Stomach (tissue), 9 donors: ENCODE results near the gene MYL2. TPM values are rescaled to one million over a fixed set of nuclear protein-coding genes. Genes with fewer than 3 reads are reported as not detected.
A peak's percentile ranks its signal among the peaks of the same experiment; 100 is the strongest.

ENCODE experiments used
- DNase-seq, 2 donors: peaks; one replicate each; pipeline versions ENCODE4 v3.0.0 to v3.0.0-alpha.2; 2013 to 2019
- H3K27ac ChIP-seq, 5 donors: fragments of 200-600 bp in 4 of 5; sonication (generic) in 4 of 5; one replicate each; pipeline ENCODE4 v1.5.1; 2013 to 2019; ENCODE audit warnings: mild to moderate bottlenecking in 1 of 5, moderate library complexity in 1 of 5
- H3K27me3 ChIP-seq, 3 donors: fragments of 200-600 bp; sonication (generic); one replicate each; pipeline ENCODE4 v1.5.1; 2017 to 2019; ENCODE audit warnings: mixed run types in 1 of 3
- H3K36me3 ChIP-seq, 4 donors: fragments of 200-600 bp; sonication (generic); 1 replicate in 3 of 4; 2 replicates in 1 of 4; pipeline ENCODE4 v1.5.1; 2016 to 2019
- H3K4me1 ChIP-seq, 4 donors: fragments of 200-600 bp; sonication (generic); one replicate each; pipeline ENCODE4 v1.5.1; 2016 to 2019
- H3K4me3 ChIP-seq, 4 donors: fragments of 200-600 bp; sonication (generic) in 3 of 4; one replicate each; pipeline ENCODE4 v1.5.1; 2016 to 2019; ENCODE audit warnings: mild to moderate bottlenecking in 1 of 4
- H3K9me3 ChIP-seq, 4 donors: fragments of 200-600 bp; sonication (generic); one replicate each; pipeline ENCODE4 v1.5.1; 2016 to 2019
- EP300 ChIP-seq: sonication (generic); formaldehyde crosslinking; IDR thresholded peaks from one replicate; pipeline ENCODE4 v1.6.1; 2017; ENCODE audit warnings: antibody characterized with exemption
- POLR2A ChIP-seq, 4 donors: fragments of 450-650 bp; IDR thresholded peaks; one replicate each; pipeline ENCODE4 v1.6.1; 2016; ENCODE audit warnings: antibody characterized with exemption in 4 of 4, control low read depth in 2 of 4, mild to moderate bottlenecking in 1 of 4, moderate library complexity in 1 of 4
- POLR2AphosphoS5 ChIP-seq, 3 donors: sonication (generic); formaldehyde crosslinking; IDR thresholded peaks; one replicate each; pipeline ENCODE4 v1.6.1; 2016; ENCODE audit warnings: antibody characterized with exemption in 3 of 3
- WGBS, 5 donors: extraction: QIAGEN DNeasy Blood & Tissue Kit in 3 of 5; methylation state at CpG; one replicate each; pipeline versions ENCODE4 v1.1.5 to v1.1.7; 2013 to 2018; 5-methylcytosine and 5-hydroxymethylcytosine counted together
- intact Hi-C: fragments of 100-400 bp; cut with DNase I; formaldehyde crosslinking; loops from one replicate; pipeline ENCODE4 v1.15.1; 2023; ENCODE audit warnings: low total_unique reads
- polyA plus RNA-seq, 3 donors: library from polyadenylated mRNA; stranded (reverse); fragments of 200-250 nt; gene quantifications; one replicate each; pipeline ENCODE4 v1.2.3, GENCODE V29; 2013
- total RNA-seq, 5 donors: library from RNA; depleted of rRNA; stranded (reverse); fragments of >200 nt; gene quantifications; one replicate each; pipeline versions ENCODE4 v1.1.0 to v1.2.3, GENCODE V29; 2014 to 2016
- TF ChIP-seq, protein P1 (sequence below), 7 experiments: fragments of 450-650 bp in 4 of 7; fragments of 200-600 bp in 3 of 7; sonication (generic) in 3 of 7; IDR thresholded peaks; one replicate each; pipeline ENCODE4 v1.5.1; 2016 to 2019; ENCODE audit warnings: antibody characterized with exemption in 7 of 7, control low read depth in 2 of 7, mild to moderate bottlenecking in 1 of 7
- donor health status: healthy with polysubstance abuse.
- donor health status: Bipolar disorder and iron deficiency.
- donor health status: healthy.

The MYL2 gene
- total and polyA plus RNA-seq, 8 donors, result 1.1 to 38.0 (median 5.1) TPM; not detected in 4

DNA sequence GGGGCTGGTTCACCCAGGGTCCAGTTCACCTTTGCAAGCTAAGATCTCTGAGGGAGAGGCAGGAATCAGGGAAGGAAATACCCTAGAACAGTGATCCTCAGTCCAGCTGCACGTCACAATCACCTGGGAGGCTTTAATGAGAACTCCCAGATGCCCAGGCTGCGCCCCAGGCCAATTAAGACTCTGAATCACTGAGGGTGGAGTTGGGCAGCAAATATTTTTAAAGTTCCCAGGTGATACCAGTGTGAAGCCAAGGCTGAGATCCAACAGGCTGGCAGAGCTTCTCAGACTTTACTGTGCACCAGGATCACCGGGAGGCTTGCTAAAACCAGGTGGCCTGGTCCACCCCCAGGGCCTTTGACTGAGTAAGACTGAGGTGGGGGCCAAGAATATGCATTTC is 23.8 kb downstream of the MYL2 start:
- WGBS, 5 donors, result 42 to 69% (median 51%) methylated on average over 3 of the region's 3 CpGs
- intact Hi-C loops, result no loop called here
- peaks cover 0 to 4% (median 0%) of the 10 kb centered on the region in 4 donors for H3K9me3 ChIP-seq
- no peak for DNase-seq
- H3K4me3 ChIP-seq, result no peak overlapping the region
- H3K36me3 ChIP-seq, result no peaks in the 10 kb centered on the region
- no peak overlapping the region for H3K27ac ChIP-seq
- H3K4me1 ChIP-seq, result peaks cover 0 to 12% (median 6%) of the 10 kb centered on the region in 4 donors
- TF ChIP-seq POLR2AphosphoS5 (IDR thresholded peaks at IDR 0.05) (no peak), EP300 (no peak), POLR2A (IDR thresholded peaks at IDR 0.05) (no peak)
- TF ChIP-seq, protein P1, sequence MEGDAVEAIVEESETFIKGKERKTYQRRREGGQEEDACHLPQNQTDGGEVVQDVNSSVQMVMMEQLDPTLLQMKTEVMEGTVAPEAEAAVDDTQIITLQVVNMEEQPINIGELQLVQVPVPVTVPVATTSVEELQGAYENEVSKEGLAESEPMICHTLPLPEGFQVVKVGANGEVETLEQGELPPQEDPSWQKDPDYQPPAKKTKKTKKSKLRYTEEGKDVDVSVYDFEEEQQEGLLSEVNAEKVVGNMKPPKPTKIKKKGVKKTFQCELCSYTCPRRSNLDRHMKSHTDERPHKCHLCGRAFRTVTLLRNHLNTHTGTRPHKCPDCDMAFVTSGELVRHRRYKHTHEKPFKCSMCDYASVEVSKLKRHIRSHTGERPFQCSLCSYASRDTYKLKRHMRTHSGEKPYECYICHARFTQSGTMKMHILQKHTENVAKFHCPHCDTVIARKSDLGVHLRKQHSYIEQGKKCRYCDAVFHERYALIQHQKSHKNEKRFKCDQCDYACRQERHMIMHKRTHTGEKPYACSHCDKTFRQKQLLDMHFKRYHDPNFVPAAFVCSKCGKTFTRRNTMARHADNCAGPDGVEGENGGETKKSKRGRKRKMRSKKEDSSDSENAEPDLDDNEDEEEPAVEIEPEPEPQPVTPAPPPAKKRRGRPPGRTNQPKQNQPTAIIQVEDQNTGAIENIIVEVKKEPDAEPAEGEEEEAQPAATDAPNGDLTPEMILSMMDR (IDR thresholded peaks at IDR 0.05), result no peak
- H3K27me3 ChIP-seq, result peaks cover 0 to 12% (median 0%) of the 10 kb centered on the region in 3 donors

GRCh38 chr12:110893956-110894355 is 26.4 kb downstream of the MYL2 start:
- Histone ChIP-seq H3K9me3 (peaks cover 0 to 4% (median 0%) of the 10 kb centered on the region in 4 donors), H3K36me3 (no peaks in the 10 kb centered on the region), H3K4me1 (peaks cover 0 to 12% (median 6%) of the 10 kb centered on the region in 4 donors), H3K27ac (no peak overlapping the region), H3K27me3 (peaks cover 0 to 12% (median 0%) of the 10 kb centered on the region in 3 donors), H3K4me3 (no peak overlapping the region)
- DNase-seq, result no peak
- TF ChIP-seq EP300 (no peak), POLR2AphosphoS5 (IDR thresholded peaks at IDR 0.05) (no peak), POLR2A (IDR thresholded peaks at IDR 0.05) (no peak)
- TF ChIP-seq, protein P1 (IDR thresholded peaks at IDR 0.05), result no peak
- 84 to 90% (median 90%) methylated on average over 3 of the region's 3 CpGs for WGBS, 5 donors
- intact Hi-C loops, result no loop called here

- DNase-seq, result no peak
- TF ChIP-seq, protein P1 (IDR thresholded peaks at IDR 0.05), result no peak
- TF ChIP-seq POLR2AphosphoS5 (IDR thresholded peaks at IDR 0.05) (no peak), EP300 (no peak), POLR2A (IDR thresholded peaks at IDR 0.05) (no peak)
- intact Hi-C loops, result no loop called here
Measured at GRCh38 chr12:110889361-110889760, 31.0 kb downstream of the MYL2 start.

GRCh38 chr12:110888256-110888991 is 32.0 kb downstream of the MYL2 start:
- WGBS, 5 donors, result 32 to 43% (median 36%) methylated on average over 4 to 5 of the region's 5 CpGs
- H3K36me3 ChIP-seq, result no peaks in the 10 kb centered on the region
- H3K9me3 ChIP-seq, result no peaks in the 10 kb centered on the region
- H3K27me3 ChIP-seq, result peaks cover 0 to 4% (median 0%) of the 10 kb centered on the region in 3 donors
- peak overlapping the region in 2 of 5 donors; percentile 47 to 75 for H3K27ac ChIP-seq
- no peak for DNase-seq
- TF ChIP-seq EP300 (no peak), POLR2AphosphoS5 (IDR thresholded peaks at IDR 0.05) (no peak), POLR2A (IDR thresholded peaks at IDR 0.05) (no peak)
- TF ChIP-seq, protein P1 (IDR thresholded peaks at IDR 0.05), result peak in 1 of 7 experiments; percentile 3
- H3K4me1 ChIP-seq, result peaks cover 0 to 5% (median 2%) of the 10 kb centered on the region in 4 donors
- intact Hi-C loops, result no loop called here
- H3K4me3 ChIP-seq, result peak overlapping the region; percentile 44 to 56 (median 52)

More at GRCh38 chr12:110889361-110889760, 31.0 kb downstream of the MYL2 start:
- Histone ChIP-seq H3K9me3 (peaks cover 0 to 4% (median 0%) of the 10 kb centered on the region in 4 donors), H3K36me3 (no peaks in the 10 kb centered on the region), H3K4me3 (no peak overlapping the region), H3K27ac (no peak overlapping the region), H3K4me1 (peaks cover 0 to 7% (median 3%) of the 10 kb centered on the region in 4 donors), H3K27me3 (peaks cover 0 to 12% (median 0%) of the 10 kb centered on the region in 3 donors)
- 84 to 88% (median 86%) methylated on average over 12 of the region's 12 CpGs for WGBS, 5 donors
